Activated B cell treated with CpG ODN at 0.5 μM for 24 hours (primary cell): Measurements from ENCODE around the gene GLUD1. TPM values are rescaled to one million over a fixed set of nuclear protein-coding genes. Genes with fewer than 3 reads are reported as not detected.
"Not testable (repeated sequence)": the region's sequence is repeated elsewhere in the genome, so short reads cannot be mapped to it uniquely, and the experiment has no call there.

Experiments
- ATAC-seq: fragments of 200-7000 bp; cut with Tn5 transposase; one replicate; pipeline ENCODE4 v1.10.0; 2021; ENCODE audit warnings: low read depth, mild to moderate bottlenecking, moderate library complexity
- CTCF ChIA-PET: fragments of 350-600 bp; sonication (Branson Sonifier 250); formaldehyde crosslinking; loops from one replicate; lab custom pipeline; 2021; ENCODE audit warnings: antibody characterized with exemption; lab: Charles Lee
- POLR2A ChIA-PET: fragments of 350-600 bp; sonication (Branson Sonifier 250); formaldehyde crosslinking; loops from one replicate; lab custom pipeline; 2021; ENCODE audit warnings: antibody characterized with exemption; lab: Charles Lee
- DNase-seq: peaks from one replicate; pipeline ENCODE4 v3.0.0; 2022
- H3K27ac Mint-ChIP-seq: one replicate; pipeline ENCODE4 v1.8.0; 2020; ENCODE audit warnings: mixed read lengths
- H3K27me3 Mint-ChIP-seq: one replicate; pipeline ENCODE4 v1.8.0; 2021; ENCODE audit warnings: mixed read lengths
- H3K36me3 Mint-ChIP-seq: one replicate; pipeline ENCODE4 v1.8.0; 2021; ENCODE audit warnings: low read depth, mixed read lengths
- H3K4me1 Mint-ChIP-seq: one replicate; pipeline ENCODE4 v1.8.0; 2021; ENCODE audit warnings: mixed read lengths
- H3K4me3 Mint-ChIP-seq: one replicate; pipeline ENCODE4 v1.8.0; 2020; ENCODE audit warnings: mild to moderate bottlenecking, mixed read lengths
- H3K9me3 Mint-ChIP-seq: one replicate; pipeline ENCODE4 v1.8.0; 2020; ENCODE audit warnings: mixed read lengths
- intact Hi-C: fragments of 100-400 bp; cut with micrococcal nuclease; formaldehyde crosslinking; loops from one replicate; pipeline ENCODE4 v1.15.1; 2024
- total RNA-seq: library from RNA; stranded (reverse); gene quantifications from 2 replicates; pipeline ENCODE4 v1.2.3, GENCODE V29; 2022
- TF ChIP-seq, protein P1 (sequence below): fragments of 200-600 bp; IDR thresholded peaks from one replicate; pipeline ENCODE4 v1.8.0; 2022; ENCODE audit warnings: antibody characterized with exemption, mild to moderate bottlenecking

GLUD1 gene
- total RNA-seq, 1 donor from 2014 or later, result 98.4 TPM

DNA sequence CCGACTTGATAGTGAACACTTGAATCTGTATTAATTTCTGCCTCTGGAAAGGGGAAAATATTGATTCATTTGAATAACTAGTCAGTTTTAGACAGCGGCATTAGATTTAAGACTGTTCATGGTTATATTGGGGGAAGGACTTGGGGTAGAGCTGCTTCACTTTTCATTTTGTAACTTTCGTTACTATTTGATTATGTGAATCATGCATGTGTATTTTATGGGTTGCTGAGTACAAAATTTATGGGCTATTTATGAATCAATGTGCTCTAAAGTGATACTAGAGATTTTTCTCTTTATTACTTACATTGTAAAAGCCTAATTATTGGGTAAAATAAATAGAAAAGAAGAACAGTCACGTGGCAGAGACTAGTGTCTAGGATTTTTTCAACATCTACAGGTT lies 4.9 kb downstream of the GLUD1 start:
- Mint-ChIP-seq H3K36me3 (peaks cover 37% of the 10 kb centered on the region), H3K4me1 (peaks cover 67% of the 10 kb centered on the region), H3K27me3 (no peaks in the 10 kb centered on the region), H3K9me3 (no peaks in the 10 kb centered on the region), H3K4me3 (no peak overlapping the region), H3K27ac (no peak overlapping the region)
- TF ChIP-seq, protein P1, sequence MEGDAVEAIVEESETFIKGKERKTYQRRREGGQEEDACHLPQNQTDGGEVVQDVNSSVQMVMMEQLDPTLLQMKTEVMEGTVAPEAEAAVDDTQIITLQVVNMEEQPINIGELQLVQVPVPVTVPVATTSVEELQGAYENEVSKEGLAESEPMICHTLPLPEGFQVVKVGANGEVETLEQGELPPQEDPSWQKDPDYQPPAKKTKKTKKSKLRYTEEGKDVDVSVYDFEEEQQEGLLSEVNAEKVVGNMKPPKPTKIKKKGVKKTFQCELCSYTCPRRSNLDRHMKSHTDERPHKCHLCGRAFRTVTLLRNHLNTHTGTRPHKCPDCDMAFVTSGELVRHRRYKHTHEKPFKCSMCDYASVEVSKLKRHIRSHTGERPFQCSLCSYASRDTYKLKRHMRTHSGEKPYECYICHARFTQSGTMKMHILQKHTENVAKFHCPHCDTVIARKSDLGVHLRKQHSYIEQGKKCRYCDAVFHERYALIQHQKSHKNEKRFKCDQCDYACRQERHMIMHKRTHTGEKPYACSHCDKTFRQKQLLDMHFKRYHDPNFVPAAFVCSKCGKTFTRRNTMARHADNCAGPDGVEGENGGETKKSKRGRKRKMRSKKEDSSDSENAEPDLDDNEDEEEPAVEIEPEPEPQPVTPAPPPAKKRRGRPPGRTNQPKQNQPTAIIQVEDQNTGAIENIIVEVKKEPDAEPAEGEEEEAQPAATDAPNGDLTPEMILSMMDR, result no peak
- intact Hi-C loops, result loop anchor here (10.0 kb wide), 2 partner anchors 95 to 565 kb away; partner anchors contain the start of gene WAPL
- ChIA-PET POLR2A (no interaction called here), CTCF (no interaction called here)
- DNase-seq, result no peak
- ATAC-seq, result no peak

DNA sequence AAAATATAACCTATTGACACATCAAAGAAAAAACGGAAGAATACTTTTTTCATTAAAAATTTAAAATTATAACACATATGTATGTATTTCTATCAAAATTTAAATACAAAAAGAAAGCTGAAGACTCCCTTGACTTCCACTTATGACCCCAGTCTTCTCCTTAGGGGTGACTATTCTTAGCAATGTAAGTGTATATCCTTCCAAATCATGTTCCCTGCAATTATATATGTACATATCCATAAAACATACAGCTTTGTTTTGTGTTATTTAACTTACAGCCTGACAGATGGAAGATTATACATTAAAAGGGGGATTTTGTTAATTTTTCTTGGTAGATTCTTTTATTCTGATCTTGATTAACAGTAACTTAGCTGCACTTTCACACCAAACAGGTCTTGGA lies 9.1 kb downstream of the GLUD1 start:
- ChIA-PET POLR2A (interaction anchor here (0.7 kb wide), 1 partner anchor 1301 kb away, joined by 6 read pairs; no protein-coding TSS in a partner anchor), CTCF (no interaction called here)
- Mint-ChIP-seq H3K4me3 (no peak overlapping the region), H3K9me3 (no peaks in the 10 kb centered on the region), H3K27ac (no peak overlapping the region), H3K27me3 (no peaks in the 10 kb centered on the region), H3K4me1 (peaks cover 60% of the 10 kb centered on the region), H3K36me3 (peaks cover 37% of the 10 kb centered on the region)
- ATAC-seq (no peak), DNase-seq (no peak)
- TF ChIP-seq, protein P1, result no peak
- intact Hi-C loops, result no loop called here

DNA sequence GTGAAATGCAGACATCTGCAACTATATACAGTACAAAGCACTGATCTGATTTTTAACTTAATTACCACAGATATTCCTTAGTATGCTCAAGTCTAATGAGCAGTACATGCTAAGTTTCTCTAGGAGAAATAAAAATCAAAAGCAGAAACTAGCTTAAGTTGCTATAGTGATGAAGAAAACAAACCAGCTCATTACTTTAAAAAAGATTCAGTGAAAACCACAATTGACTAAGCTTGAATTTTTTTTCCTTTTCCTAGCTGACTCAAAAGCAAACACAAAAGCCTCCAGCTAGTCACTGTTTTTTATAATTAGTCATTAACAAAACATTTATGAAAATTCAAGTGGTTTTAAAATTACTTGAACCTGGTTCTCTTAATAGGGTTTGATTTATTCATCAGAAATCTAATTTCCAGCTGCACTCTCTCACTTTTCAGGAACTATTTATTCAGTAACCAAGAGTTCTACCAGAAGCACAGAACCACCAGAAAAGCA lies 10.3 kb downstream of the GLUD1 start:
- H3K27me3 Mint-ChIP-seq, H3K4me3 Mint-ChIP-seq, CTCF ChIA-PET, DNase-seq, H3K9me3 Mint-ChIP-seq: not testable (repeated sequence)
- intact Hi-C loops, result loop anchor here (1.0 kb wide), 1 partner anchor 10 kb away; the partner anchor contains the start of gene GLUD1
- peak; percentile 31 for ATAC-seq
- POLR2A ChIA-PET, result interaction anchor here (0.7 kb wide), 2 partner anchors 35 to 118 kb away, joined by 4 to 12 read pairs; no protein-coding TSS in a partner anchor
- Mint-ChIP-seq H3K4me1 (peaks cover 52% of the 10 kb centered on the region), H3K27ac (peak overlapping the region; percentile 70), H3K36me3 (peaks cover 33% of the 10 kb centered on the region)

DNA sequence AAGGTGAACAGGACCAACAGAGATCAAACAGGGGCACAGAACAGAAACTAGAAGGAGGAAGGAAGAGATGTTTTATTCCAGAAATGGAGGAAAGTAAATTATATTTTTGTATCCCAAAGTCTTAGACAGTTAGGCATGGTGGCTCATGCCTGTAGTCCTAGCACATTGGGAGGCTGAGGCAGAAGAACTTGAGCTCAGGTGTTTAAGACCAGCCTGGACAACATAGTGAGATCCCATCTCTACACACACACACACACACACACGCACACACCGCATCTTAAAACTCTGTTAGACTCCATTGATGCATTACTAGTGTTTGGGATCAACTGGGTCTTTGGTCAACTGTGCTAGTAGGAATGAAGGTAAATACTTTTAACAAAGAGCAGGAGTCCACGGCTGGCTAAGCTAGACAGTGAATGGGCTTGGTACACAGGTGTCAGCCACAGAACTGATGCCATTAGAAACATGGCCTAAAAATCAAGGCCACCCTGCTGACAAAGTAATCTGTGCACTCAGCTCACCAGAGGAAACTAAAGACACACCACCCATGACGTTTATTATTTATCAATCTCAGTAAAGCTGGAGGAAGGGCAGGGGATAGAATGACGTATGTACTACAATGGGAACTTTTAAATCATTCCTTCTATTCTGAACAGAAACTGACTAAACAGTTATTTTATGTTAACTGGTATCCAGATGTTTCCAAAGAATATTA lies 10.9 kb downstream of the GLUD1 start:
- Mint-ChIP-seq H3K4me3 (peak overlapping the region; percentile 44), H3K27ac (peak overlapping the region; percentile 70), H3K4me1 (peaks cover 49% of the 10 kb centered on the region), H3K36me3 (peaks cover 30% of the 10 kb centered on the region)
- CTCF ChIA-PET, H3K9me3 Mint-ChIP-seq, H3K27me3 Mint-ChIP-seq, DNase-seq, POLR2A ChIA-PET: not testable (repeated sequence)
- ATAC-seq, result peak; percentile 47
- intact Hi-C loops, result loop anchor here (1.0 kb wide), 1 partner anchor 11 kb away; the partner anchor contains the start of gene GLUD1

DNA sequence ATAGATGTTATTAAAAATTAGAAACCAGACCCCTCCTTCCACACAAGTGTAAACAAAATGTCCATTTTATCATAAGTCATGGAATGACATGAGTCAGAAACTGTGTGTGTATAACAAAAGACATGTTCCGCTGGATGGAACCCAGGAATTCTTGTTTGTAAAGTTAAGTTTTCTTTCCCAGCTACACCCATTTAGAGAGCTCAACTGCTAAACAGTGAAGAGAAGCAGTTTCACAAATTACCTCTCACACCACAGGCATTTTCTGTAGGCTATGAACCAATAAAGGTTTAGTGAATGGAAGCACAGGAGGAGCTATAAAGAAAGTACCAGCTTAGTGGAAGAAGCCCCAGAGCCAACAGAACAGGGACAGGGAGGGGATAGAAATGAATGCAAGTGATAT lies 12.4 kb downstream of the GLUD1 start:
- DNase-seq, ATAC-seq, CTCF ChIA-PET, H3K9me3 Mint-ChIP-seq, H3K27me3 Mint-ChIP-seq, intact Hi-C loops, POLR2A ChIA-PET, H3K4me3 Mint-ChIP-seq: not testable (repeated sequence)
- H3K4me1 Mint-ChIP-seq, result peaks cover 42% of the 10 kb centered on the region
- H3K27ac Mint-ChIP-seq, result peak overlapping the region; percentile 47
- H3K36me3 Mint-ChIP-seq, result peaks cover 22% of the 10 kb centered on the region

DNA sequence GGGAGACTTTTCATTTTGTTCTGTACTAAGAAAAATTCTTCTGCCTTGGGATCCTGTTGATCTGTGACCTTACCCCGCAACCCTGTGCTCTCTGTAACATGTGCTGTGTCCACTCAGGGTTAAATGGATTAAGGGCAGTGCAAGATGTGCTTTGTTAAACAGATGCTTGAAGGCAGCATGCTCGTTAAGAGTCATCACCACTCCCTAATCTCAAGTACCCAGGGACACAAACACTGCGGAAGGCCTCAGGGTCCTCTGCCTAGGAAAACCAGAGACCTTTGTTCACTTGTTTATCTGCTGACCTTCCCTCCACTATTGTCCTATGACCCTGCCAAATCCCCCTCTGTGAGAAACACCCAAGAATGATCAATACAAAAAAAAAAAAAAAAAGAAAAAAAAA lies 13.1 kb downstream of the GLUD1 start:
- DNase-seq, H3K9me3 Mint-ChIP-seq, intact Hi-C loops, H3K4me3 Mint-ChIP-seq, H3K27ac Mint-ChIP-seq, H3K27me3 Mint-ChIP-seq, ATAC-seq, CTCF ChIA-PET, POLR2A ChIA-PET: not testable (repeated sequence)
- Mint-ChIP-seq H3K36me3 (peaks cover 17% of the 10 kb centered on the region), H3K4me1 (peaks cover 41% of the 10 kb centered on the region)

DNA sequence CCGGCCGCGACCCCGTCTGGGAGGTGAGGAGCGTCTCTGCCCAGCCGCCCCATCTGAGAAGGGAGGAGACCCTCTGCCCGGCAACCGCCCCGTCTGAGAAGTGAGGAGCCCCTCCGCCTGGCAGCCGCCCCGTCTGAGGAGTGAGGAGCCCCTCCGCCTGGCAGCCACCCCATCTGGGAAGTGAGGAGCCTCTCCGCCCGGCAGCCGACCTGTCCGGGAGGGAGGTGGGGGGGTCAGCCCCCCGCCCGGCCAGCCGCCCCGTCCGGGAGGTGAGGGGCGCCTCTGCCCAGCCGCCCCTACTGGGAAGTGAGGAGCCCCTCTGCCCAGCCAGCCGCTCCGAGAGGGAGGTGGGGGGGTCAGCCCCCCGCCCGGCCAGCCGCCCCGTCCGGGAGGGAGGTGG lies 14.0 kb downstream of the GLUD1 start:
- intact Hi-C loops, H3K4me3 Mint-ChIP-seq, DNase-seq, ATAC-seq, H3K27ac Mint-ChIP-seq, CTCF ChIA-PET, POLR2A ChIA-PET, H3K27me3 Mint-ChIP-seq, H3K9me3 Mint-ChIP-seq: not testable (repeated sequence)
- peaks cover 18% of the 10 kb centered on the region for H3K36me3 Mint-ChIP-seq
- peaks cover 33% of the 10 kb centered on the region for H3K4me1 Mint-ChIP-seq
